ENCODE data around the gene NEU4. TPM values are rescaled to one million over a fixed set of nuclear protein-coding genes. Genes with fewer than 3 reads are reported as not detected.

The NEU4 gene
- total and polyA plus RNA-seq, 3 experiments from 2014 or later: not detected

GRCh38 chr2:241865416-241865956 is 56.5 kb downstream of the NEU4 start:
- Mint-ChIP-seq H3K9me3 (peaks cover 0 to 2% (median 0%) of the 10 kb centered on the region in 5 donors), H3K36me3 (peaks cover 0 to 4% (median 0%) of the 10 kb centered on the region in 3 donors), H3K27ac (peak overlapping the region; percentile 66 to 97 (median 92)), H3K27me3 (peaks cover 0 to 4% of the 10 kb centered on the region in 2 donors), H3K4me1 (peaks cover 69 to 89% (median 81%) of the 10 kb centered on the region in 3 donors), H3K4me3 (peak overlapping the region; percentile 25 to 75 (median 70))
- no peak overlapping the region for H3K4me3 ChIP-seq (ENCODE audit: low read length)
- H3K4me1 ChIP-seq (ENCODE audit: insufficient read depth, low read length): peaks cover 93% of the 10 kb centered on the region
- H3K27ac ChIP-seq (ENCODE audit: low read depth, low read length): no peak overlapping the region
- no peaks in the 10 kb centered on the region for H3K9me3 ChIP-seq (ENCODE audit: low read length)
- H3K27me3 ChIP-seq (ENCODE audit: insufficient read depth, low read length, poor library complexity, severe bottlenecking): no peaks in the 10 kb centered on the region
- ChIA-PET CTCF (no interaction called here), POLR2A (interaction anchor here (0.6 kb wide), 1 partner anchor 507 kb away, joined by 5 read pairs; no protein-coding TSS in a partner anchor)
- no peak for DNase-seq
- H3K36me3 ChIP-seq (ENCODE audit: insufficient read depth, low read length): no peaks in the 10 kb centered on the region

- H3K9me3 Mint-ChIP-seq: peaks cover 0 to 2% (median 0%) of the 10 kb centered on the region in 5 donors
- peaks cover 0 to 4% (median 0%) of the 10 kb centered on the region in 3 donors for H3K36me3 Mint-ChIP-seq
- H3K4me3 ChIP-seq (ENCODE audit: low read length): no peak overlapping the region
- peaks cover 73 to 89% (median 83%) of the 10 kb centered on the region in 3 donors for H3K4me1 Mint-ChIP-seq
- peak overlapping the region; percentile 23 to 87 (median 70) for H3K4me3 Mint-ChIP-seq
- H3K27ac ChIP-seq (ENCODE audit: low read depth, low read length): no peak overlapping the region
- H3K27ac Mint-ChIP-seq: peak overlapping the region; percentile 66 to 97 (median 94)
- H3K4me1 ChIP-seq (ENCODE audit: insufficient read depth, low read length): peaks cover 93% of the 10 kb centered on the region
- H3K27me3 ChIP-seq (ENCODE audit: insufficient read depth, low read length, poor library complexity, severe bottlenecking): no peaks in the 10 kb centered on the region
- DNase-seq: no peak
- no peaks in the 10 kb centered on the region for H3K9me3 ChIP-seq (ENCODE audit: low read length)
- CTCF ChIA-PET: interaction anchor here (0.8 to 3.7 kb wide), 2 partner anchors 12 to 132 kb away, joined by 3 to 35 read pairs; no protein-coding TSS in a partner anchor
- POLR2A ChIA-PET: interaction anchor here (0.6 to 1.0 kb wide), 2 partner anchors 103 to 508 kb away, joined by 3 to 5 read pairs; no protein-coding TSS in a partner anchor
- no peaks in the 10 kb centered on the region for H3K36me3 ChIP-seq (ENCODE audit: insufficient read depth, low read length)
- H3K27me3 Mint-ChIP-seq: peaks cover 0 to 7% of the 10 kb centered on the region in 2 donors
Measured at GRCh38 chr2:241865957-241866789, 57.2 kb downstream of the NEU4 start.

Other genes with a start within 250 kb of the NEU4 start
- gene THAP4, start 172.0 kb upstream of the NEU4 start, total RNA-seq: 10 to 100 TPM; 51.4 to 51.9 TPM
- 42.3 TPM for gene THAP4, start 172.0 kb upstream of the NEU4 start, polyA plus RNA-seq
- gene ATG4B, start 171.5 kb upstream of the NEU4 start, total RNA-seq: 10 to 100 TPM; 79.0 to 80.2 TPM
- gene ATG4B, start 171.5 kb upstream of the NEU4 start, polyA plus RNA-seq: 56.1 TPM
- gene DTYMK, start 122.4 kb upstream of the NEU4 start, total RNA-seq: 100 to 1,000 TPM; 131 to 134 TPM
- 41.1 TPM for gene DTYMK, start 122.4 kb upstream of the NEU4 start, polyA plus RNA-seq
- 10 to 100 TPM; 44.4 to 48.4 TPM for gene ING5, start 107.2 kb upstream of the NEU4 start, total RNA-seq
- gene ING5, start 107.2 kb upstream of the NEU4 start, polyA plus RNA-seq: 19.5 TPM
- 10 to 100 TPM; 22.9 to 23.4 TPM for gene D2HGDH, start 74.6 kb upstream of the NEU4 start, total RNA-seq
- gene D2HGDH, start 74.6 kb upstream of the NEU4 start, polyA plus RNA-seq: 5.7 TPM
- gene GAL3ST2, start 32.4 kb upstream of the NEU4 start, total RNA-seq: under 1 TPM in 1 of 2 experiments, not detected in 1; 0.16 TPM
- gene GAL3ST2, start 32.4 kb upstream of the NEU4 start, polyA plus RNA-seq: not detected
- gene PDCD1, start 49.7 kb downstream of the NEU4 start, total RNA-seq: 10 to 100 TPM; 34.3 to 39.3 TPM
- 41.8 TPM for gene PDCD1, start 49.7 kb downstream of the NEU4 start, polyA plus RNA-seq
- gene RTP5, start 60.5 kb downstream of the NEU4 start, total RNA-seq: under 1 TPM; 0.11 to 0.18 TPM
- gene RTP5, start 60.5 kb downstream of the NEU4 start, polyA plus RNA-seq: 0.23 TPM